Astrocyte (in vitro differentiated cells and primary cell): ENCODE data around the gene AHSP.
"Not testable (repeated sequence)": the region's sequence is repeated elsewhere in the genome, so short reads cannot be mapped to it uniquely, and the experiment has no call there.

Experiments
- EZH2 ChIP-seq: IDR thresholded peaks from 2 replicates; pipeline ENCODE4 v1.6.1; 2012; ENCODE audit warnings: mild to moderate bottlenecking, low read length, inconsistent platforms; ENCODE audit not compliant: insufficient read depth
- TF ChIP-seq, protein P1 (sequence below): IDR thresholded peaks from 2 replicates; pipeline ENCODE4 v1.5.1; 2011; ENCODE audit warnings: low read depth, mild to moderate bottlenecking, inconsistent platforms, low read length, moderate library complexity; ENCODE audit not compliant: insufficient read depth

DNA sequence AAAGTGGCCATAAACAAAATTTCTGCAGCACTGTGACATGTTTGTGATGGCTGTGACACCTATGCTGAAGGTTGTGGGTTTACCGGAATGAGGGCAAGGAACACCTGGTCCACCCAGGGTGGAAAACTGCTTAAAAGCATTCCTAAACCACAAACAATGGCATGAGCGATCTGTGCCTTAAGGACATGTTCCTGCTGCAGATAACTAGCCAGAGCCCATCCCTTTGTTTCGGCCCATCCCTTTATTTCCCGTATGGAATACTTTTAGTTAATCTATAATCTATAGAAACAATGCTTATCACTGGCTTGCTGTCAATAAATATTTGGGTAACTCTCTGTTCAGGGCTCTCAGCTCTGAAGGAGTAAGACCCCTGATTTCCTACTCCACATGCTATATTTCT lies 12.1 kb downstream of the AHSP start:
- TF ChIP-seq, protein P1, sequence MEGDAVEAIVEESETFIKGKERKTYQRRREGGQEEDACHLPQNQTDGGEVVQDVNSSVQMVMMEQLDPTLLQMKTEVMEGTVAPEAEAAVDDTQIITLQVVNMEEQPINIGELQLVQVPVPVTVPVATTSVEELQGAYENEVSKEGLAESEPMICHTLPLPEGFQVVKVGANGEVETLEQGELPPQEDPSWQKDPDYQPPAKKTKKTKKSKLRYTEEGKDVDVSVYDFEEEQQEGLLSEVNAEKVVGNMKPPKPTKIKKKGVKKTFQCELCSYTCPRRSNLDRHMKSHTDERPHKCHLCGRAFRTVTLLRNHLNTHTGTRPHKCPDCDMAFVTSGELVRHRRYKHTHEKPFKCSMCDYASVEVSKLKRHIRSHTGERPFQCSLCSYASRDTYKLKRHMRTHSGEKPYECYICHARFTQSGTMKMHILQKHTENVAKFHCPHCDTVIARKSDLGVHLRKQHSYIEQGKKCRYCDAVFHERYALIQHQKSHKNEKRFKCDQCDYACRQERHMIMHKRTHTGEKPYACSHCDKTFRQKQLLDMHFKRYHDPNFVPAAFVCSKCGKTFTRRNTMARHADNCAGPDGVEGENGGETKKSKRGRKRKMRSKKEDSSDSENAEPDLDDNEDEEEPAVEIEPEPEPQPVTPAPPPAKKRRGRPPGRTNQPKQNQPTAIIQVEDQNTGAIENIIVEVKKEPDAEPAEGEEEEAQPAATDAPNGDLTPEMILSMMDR: not testable (repeated sequence)
- TF ChIP-seq EZH2: not testable (repeated sequence)
